Lower leg skin (tissue), 3 donors: ENCODE data around the gene ZNG1E.
"Not testable (repeated sequence)": the region's sequence is repeated elsewhere in the genome, so short reads cannot be mapped to it uniquely, and the experiment has no call there.

Experiments
- POLR2A ChIP-seq, 2 donors: fragments of 450-650 bp; IDR thresholded peaks; one replicate each; pipeline ENCODE4 v1.6.1; 2016 to 2017; ENCODE audit warnings: antibody characterized with exemption in 2 of 2, mild to moderate bottlenecking in 1 of 2, moderate library complexity in 1 of 2
- TF ChIP-seq, protein P1 (sequence below), 3 donors: fragments of 450-650 bp; IDR thresholded peaks; one replicate each; pipeline ENCODE4 v1.5.1; 2016; ENCODE audit warnings: antibody characterized with exemption in 3 of 3, mild to moderate bottlenecking in 3 of 3, moderate library complexity in 2 of 3

- not testable (repeated sequence) for TF ChIP-seq POLR2A (IDR thresholded peaks at IDR 0.05)
- TF ChIP-seq, protein P1, sequence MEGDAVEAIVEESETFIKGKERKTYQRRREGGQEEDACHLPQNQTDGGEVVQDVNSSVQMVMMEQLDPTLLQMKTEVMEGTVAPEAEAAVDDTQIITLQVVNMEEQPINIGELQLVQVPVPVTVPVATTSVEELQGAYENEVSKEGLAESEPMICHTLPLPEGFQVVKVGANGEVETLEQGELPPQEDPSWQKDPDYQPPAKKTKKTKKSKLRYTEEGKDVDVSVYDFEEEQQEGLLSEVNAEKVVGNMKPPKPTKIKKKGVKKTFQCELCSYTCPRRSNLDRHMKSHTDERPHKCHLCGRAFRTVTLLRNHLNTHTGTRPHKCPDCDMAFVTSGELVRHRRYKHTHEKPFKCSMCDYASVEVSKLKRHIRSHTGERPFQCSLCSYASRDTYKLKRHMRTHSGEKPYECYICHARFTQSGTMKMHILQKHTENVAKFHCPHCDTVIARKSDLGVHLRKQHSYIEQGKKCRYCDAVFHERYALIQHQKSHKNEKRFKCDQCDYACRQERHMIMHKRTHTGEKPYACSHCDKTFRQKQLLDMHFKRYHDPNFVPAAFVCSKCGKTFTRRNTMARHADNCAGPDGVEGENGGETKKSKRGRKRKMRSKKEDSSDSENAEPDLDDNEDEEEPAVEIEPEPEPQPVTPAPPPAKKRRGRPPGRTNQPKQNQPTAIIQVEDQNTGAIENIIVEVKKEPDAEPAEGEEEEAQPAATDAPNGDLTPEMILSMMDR (IDR thresholded peaks at IDR 0.05) = not testable (repeated sequence)
Observed at GRCh38 chr9:65675018-65675417, 710 bp upstream of the ZNG1E start.
